CD14-positive monocyte (primary cell): Measurements from ENCODE around the gene CD63. TPM values are rescaled to one million over a fixed set of nuclear protein-coding genes. Genes with fewer than 3 reads are reported as not detected.

Source experiments
- DNase-seq, 3 donors: peaks; one replicate each; pipeline ENCODE4 v3.0.0-alpha.2; 2011 to 2022
- H2AFZ ChIP-seq: 2 replicates; pipeline ENCODE4 v1.6.0; 2012; ENCODE audit warnings: mild to moderate bottlenecking, low read depth, low read length, inconsistent platforms; ENCODE audit not compliant: insufficient read depth, poor library complexity, severe bottlenecking
- H3K27ac ChIP-seq, 2 donors: 1 replicate in 1 of 2; 2 replicates in 1 of 2; pipeline ENCODE4 v1.5.1; 2012 to 2013; ENCODE audit warnings: low read length in 2 of 2, control low read depth in 1 of 2, inconsistent platforms in 1 of 2, low read depth in 1 of 2, mild to moderate bottlenecking in 1 of 2
- H3K27me3 ChIP-seq, 2 donors: one replicate each; pipeline versions ENCODE4 v1.6.0 to v1.6.1; 2011 to 2013; ENCODE audit warnings: low read length in 2 of 2; ENCODE audit not compliant: control insufficient read depth in 2 of 2, insufficient read depth in 2 of 2
- H3K36me3 ChIP-seq, 2 donors: replicated peaks in 1 of 2; 1 replicate in 1 of 2; 2 replicates in 1 of 2; pipeline versions ENCODE4 v1.5.1 to v1.6.1; 2012 to 2013; ENCODE audit warnings: low read length in 2 of 2, control low read depth in 1 of 2, inconsistent platforms in 1 of 2, mild to moderate bottlenecking in 1 of 2; ENCODE audit not compliant: insufficient read depth in 2 of 2, control insufficient read depth in 1 of 2
- H3K4me1 ChIP-seq, 2 donors: 1 replicate in 1 of 2; 2 replicates in 1 of 2; pipeline versions ENCODE4 v1.5.1 to v1.6.1; 2012 to 2013; ENCODE audit warnings: low read length in 2 of 2, control low read depth in 1 of 2, inconsistent platforms in 1 of 2, mild to moderate bottlenecking in 1 of 2, moderate library complexity in 1 of 2; ENCODE audit not compliant: insufficient read depth in 2 of 2, control insufficient read depth in 1 of 2
- H3K4me2 ChIP-seq: replicated peaks from 2 replicates; pipeline ENCODE3; 2012; ENCODE audit warnings: low read length, moderate library complexity, mild to moderate bottlenecking; ENCODE audit not compliant: poor library complexity, severe bottlenecking; ENCODE audit errors: extremely low read depth
- H3K4me3 ChIP-seq, 3 experiments: fragments of 200-600 bp in 1 of 3; sonication (generic) in 1 of 3; replicated peaks in 1 of 3; 1 replicate in 2 of 3; 2 replicates in 1 of 3; pipeline ENCODE4 v1.5.1; 2011 to 2013; ENCODE audit warnings: low read length in 3 of 3, mild to moderate bottlenecking in 3 of 3, control low read depth in 2 of 3, low read depth in 2 of 3, inconsistent platforms in 1 of 3, moderate library complexity in 1 of 3
- H3K79me2 ChIP-seq: 2 replicates; pipeline ENCODE4 v1.6.0; 2012; ENCODE audit warnings: mild to moderate bottlenecking, control low read depth, inconsistent platforms, low read length, moderate library complexity; ENCODE audit not compliant: insufficient read depth
- H3K9ac ChIP-seq: 2 replicates; pipeline ENCODE4 v1.6.0; 2017; ENCODE audit warnings: low read length, mild to moderate bottlenecking; ENCODE audit not compliant: insufficient read depth, poor library complexity, severe bottlenecking
- H3K9me3 ChIP-seq, 2 donors: replicated peaks in 1 of 2; 1 replicate in 1 of 2; 2 replicates in 1 of 2; pipeline versions ENCODE4 v1.5.1 to v1.6.1; 2012 to 2013; ENCODE audit warnings: low read length in 2 of 2, control low read depth in 1 of 2; ENCODE audit not compliant: control insufficient read depth in 1 of 2, insufficient read depth in 1 of 2
- H4K20me1 ChIP-seq: 2 replicates; pipeline ENCODE4 v1.6.0; 2012; ENCODE audit warnings: mild to moderate bottlenecking, low read length, control low read depth, moderate library complexity; ENCODE audit not compliant: insufficient read depth
- H3K27ac Mint-ChIP-seq, 7 donors: one replicate each; pipeline ENCODE4 v1.8.0; 2020; ENCODE audit warnings: mild to moderate bottlenecking in 7 of 7, mixed read lengths in 7 of 7, moderate library complexity in 6 of 7, inconsistent platforms in 2 of 7
- H3K27me3 Mint-ChIP-seq, 3 donors: one replicate each; pipeline ENCODE4 v1.8.0; 2021 to 2022; ENCODE audit warnings: low read depth in 3 of 3, mild to moderate bottlenecking in 3 of 3, mixed read lengths in 3 of 3, moderate library complexity in 3 of 3, inconsistent platforms in 1 of 3
- H3K36me3 Mint-ChIP-seq, 2 donors: one replicate each; pipeline ENCODE4 v1.8.0; 2020; ENCODE audit warnings: mixed read lengths in 2 of 2, inconsistent platforms in 1 of 2, mild to moderate bottlenecking in 1 of 2
- H3K4me1 Mint-ChIP-seq: one replicate; pipeline ENCODE4 v1.8.0; 2020; ENCODE audit warnings: mild to moderate bottlenecking, mixed read lengths
- H3K4me3 Mint-ChIP-seq, 2 donors: one replicate each; pipeline ENCODE4 v1.8.0; 2020; ENCODE audit warnings: mild to moderate bottlenecking in 2 of 2, mixed read lengths in 2 of 2, moderate library complexity in 1 of 2
- H3K9me3 Mint-ChIP-seq, 7 donors: one replicate each; pipeline ENCODE4 v1.8.0; 2020 to 2022; ENCODE audit warnings: mixed read lengths in 7 of 7, mild to moderate bottlenecking in 6 of 7, moderate library complexity in 6 of 7, inconsistent platforms in 2 of 7
- WGBS: methylation state at CpG from one replicate; pipeline ENCODE4 v1.1.5; 2013; ENCODE audit warnings: missing lambda C conversion rate; ENCODE audit not compliant: insufficient coverage; 5-methylcytosine and 5-hydroxymethylcytosine counted together
- intact Hi-C, 2 donors: fragments of 100-400 bp; cut with micrococcal nuclease; formaldehyde crosslinking; loops; one replicate each; pipeline versions ENCODE4 v1.15.0 to v1.15.1; 2023
- polyA minus RNA-seq: library from RNA; depleted of rRNA, polyadenylated mRNA; stranded (reverse); fragments of >200 nt; gene quantifications from 2 replicates; pipeline ENCODE4 v1.2.3, GENCODE V29; 2012
- polyA plus RNA-seq, 3 donors: library from polyadenylated mRNA; depleted of rRNA in 1 of 3; unstranded in 2 of 3; stranded (reverse) in 1 of 3; fragments of 300-500 nt in 2 of 3; fragments of >200 nt in 1 of 3; fragmentation: Illumina TruSeq in 2 of 3; gene quantifications; 1 replicate in 2 of 3; 2 replicates in 1 of 3; pipeline ENCODE4 v1.2.3, GENCODE V29; 2012 to 2021
- total RNA-seq, 12 experiments: library from RNA in 1 of 12; stranded (reverse) in 1 of 12; fragments of 120-200 nt in 1 of 12; gene quantifications; one replicate each; pipeline ENCODE4 v1.2.4 and lab custom pipeline; 2013 to 2026; ENCODE audit warnings: mixed read lengths in 6 of 12, inconsistent platforms in 1 of 12
- TF ChIP-seq, protein P1 (sequence below): fragments of 200-600 bp; IDR thresholded peaks from one replicate; pipeline ENCODE4 v1.8.0; 2022; ENCODE audit warnings: antibody characterized with exemption, mild to moderate bottlenecking

CD63 gene, protein sequence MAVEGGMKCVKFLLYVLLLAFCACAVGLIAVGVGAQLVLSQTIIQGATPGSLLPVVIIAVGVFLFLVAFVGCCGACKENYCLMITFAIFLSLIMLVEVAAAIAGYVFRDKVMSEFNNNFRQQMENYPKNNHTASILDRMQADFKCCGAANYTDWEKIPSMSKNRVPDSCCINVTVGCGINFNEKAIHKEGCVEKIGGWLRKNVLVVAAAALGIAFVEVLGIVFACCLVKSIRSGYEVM
- 398 TPM for total RNA-seq (2013)
- polyA plus RNA-seq: 1,000 to 10,000 TPM in 1 of 3 donors, 100 to 1,000 TPM in 2; 336 to 1,099 (median 988) TPM
- polyA minus RNA-seq: 153 and 204 TPM in 2 replicates
- total RNA-seq (lab: John Stamatoyannopoulos, UW): 135 to 368 (median 212) reads per million in 11 experiments

DNA sequence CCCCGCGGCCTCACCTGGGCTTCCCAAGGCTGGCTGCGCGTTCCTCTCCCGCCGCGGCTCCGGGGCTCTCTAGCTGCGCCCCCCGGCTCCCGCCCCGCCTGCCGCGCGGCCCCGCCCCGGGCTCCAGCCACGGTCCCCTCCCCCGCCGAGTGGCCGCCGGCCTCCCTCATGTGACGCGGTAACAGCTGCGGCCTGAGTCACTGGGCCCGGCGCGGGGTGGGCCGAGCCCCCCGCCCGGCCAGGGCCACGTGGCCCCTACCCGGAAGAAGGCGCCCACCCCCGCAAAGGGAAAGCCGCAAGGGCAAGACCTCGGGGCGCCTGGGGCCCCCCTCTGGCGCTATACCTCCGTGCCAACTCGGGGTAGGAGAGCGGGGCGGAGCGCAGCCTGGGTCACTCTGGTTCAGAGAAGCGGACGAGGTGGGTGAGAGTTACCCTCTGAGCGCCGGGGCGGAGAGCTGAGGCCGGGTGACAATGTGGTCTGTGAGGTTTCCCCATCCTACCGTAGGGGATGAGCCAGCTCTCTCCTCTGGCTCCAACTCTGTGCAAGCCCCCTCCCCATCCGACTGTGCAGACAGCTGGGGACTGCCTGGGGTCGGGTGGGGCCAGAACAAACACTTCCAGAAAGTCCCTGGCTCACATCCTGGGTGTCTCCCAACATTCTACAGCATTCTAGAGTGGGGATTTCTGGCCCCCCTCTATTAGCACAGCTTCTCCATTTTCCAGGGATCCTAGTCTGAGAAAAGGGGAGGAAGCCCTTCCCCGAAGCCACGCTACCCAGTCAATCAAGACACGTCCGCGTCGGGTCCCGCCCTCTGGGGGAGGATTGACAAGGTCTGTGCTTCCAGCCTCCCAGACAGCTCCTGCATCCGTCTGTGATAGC, at the start of gene CD63:
Gene CD63 (minus strand): TSS at position 71 of the 880 bp plus-strand sequence. CDS start 668 bp downstream, outside the sequence.
- Mint-ChIP-seq H3K36me3 (peaks cover 31 to 34% of the 10 kb centered on the region in 2 donors), H3K27ac (peak within 1 kb of the TSS; percentile 96 to 99 (median 97))

More for the DNA sequence above, at the start of gene CD63:
- Mint-ChIP-seq H3K27me3 (peaks cover 0 to 5% (median 0%) of the 10 kb centered on the region in 3 donors), H3K9me3 (peaks cover 0 to 4% (median 0%) of the 10 kb centered on the region in 7 donors), H3K4me3 (peak within 1 kb of the TSS; percentile 90 to 95), H3K4me1 (peaks cover 45% of the 10 kb centered on the region)
- peaks cover 36% of the 10 kb centered on the region for H4K20me1 ChIP-seq
- H3K4me2 ChIP-seq: peak within 1 kb of the TSS; percentile 97
- peak; percentile 79 to 82 (median 82) for DNase-seq
- H3K79me2 ChIP-seq: peaks cover 42% of the 10 kb centered on the region
- H3K4me3 ChIP-seq: peak within 1 kb of the TSS; percentile 65 to 90 (median 82)
- H3K9ac ChIP-seq: peak within 1 kb of the TSS; percentile 98
- H3K27ac ChIP-seq: peak within 1 kb of the TSS; percentile 99
- intact Hi-C loops: loop anchor here in 1 of 2 donors (5.0 kb wide), 1 partner anchor 313 kb away; the partner anchor contains the start of gene RPS26
- no peaks in the 10 kb centered on the region for H3K9me3 ChIP-seq
- TF ChIP-seq, protein P1, sequence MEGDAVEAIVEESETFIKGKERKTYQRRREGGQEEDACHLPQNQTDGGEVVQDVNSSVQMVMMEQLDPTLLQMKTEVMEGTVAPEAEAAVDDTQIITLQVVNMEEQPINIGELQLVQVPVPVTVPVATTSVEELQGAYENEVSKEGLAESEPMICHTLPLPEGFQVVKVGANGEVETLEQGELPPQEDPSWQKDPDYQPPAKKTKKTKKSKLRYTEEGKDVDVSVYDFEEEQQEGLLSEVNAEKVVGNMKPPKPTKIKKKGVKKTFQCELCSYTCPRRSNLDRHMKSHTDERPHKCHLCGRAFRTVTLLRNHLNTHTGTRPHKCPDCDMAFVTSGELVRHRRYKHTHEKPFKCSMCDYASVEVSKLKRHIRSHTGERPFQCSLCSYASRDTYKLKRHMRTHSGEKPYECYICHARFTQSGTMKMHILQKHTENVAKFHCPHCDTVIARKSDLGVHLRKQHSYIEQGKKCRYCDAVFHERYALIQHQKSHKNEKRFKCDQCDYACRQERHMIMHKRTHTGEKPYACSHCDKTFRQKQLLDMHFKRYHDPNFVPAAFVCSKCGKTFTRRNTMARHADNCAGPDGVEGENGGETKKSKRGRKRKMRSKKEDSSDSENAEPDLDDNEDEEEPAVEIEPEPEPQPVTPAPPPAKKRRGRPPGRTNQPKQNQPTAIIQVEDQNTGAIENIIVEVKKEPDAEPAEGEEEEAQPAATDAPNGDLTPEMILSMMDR: no peak
- peak within 1 kb of the TSS; percentile 58 for H2AFZ ChIP-seq
- peaks cover 33 to 42% of the 10 kb centered on the region in 2 donors for H3K4me1 ChIP-seq
- H3K27me3 ChIP-seq: no peaks in the 10 kb centered on the region
- 0% methylated on average over 34 of the region's 61 CpGs for WGBS
- peaks cover 13 to 29% of the 10 kb centered on the region in 2 donors for H3K36me3 ChIP-seq
